Kidney (tissue), 14 donors: ENCODE data around the gene ECSCR. TPM values are rescaled to one million over a fixed set of nuclear protein-coding genes. Genes with fewer than 3 reads are reported as not detected.
"Not testable (repeated sequence)": the region's sequence is repeated elsewhere in the genome, so short reads cannot be mapped to it uniquely, and the experiment has no call there.

ENCODE experiments used
- DNase-seq, 5 donors: peaks; one replicate each; pipeline ENCODE4 v3.0.0-alpha.2; 2013 to 2020
- FAIRE-seq: peaks from 2 replicates; lab custom pipeline; 2012; peaks lifted over from hg19 to GRCh38; lab: Jason Lieb, UNC
- H3K27ac ChIP-seq, 2 donors: one replicate each; pipeline ENCODE4 v1.7.0; 2013; ENCODE audit warnings: low read depth in 2 of 2, low read length in 2 of 2, inconsistent platforms in 1 of 2
- H3K27me3 ChIP-seq: one replicate; pipeline ENCODE4 v1.7.1; 2013; ENCODE audit warnings: low read length, inconsistent platforms; ENCODE audit not compliant: control insufficient read depth, insufficient read depth
- H3K36me3 ChIP-seq, 3 donors: one replicate each; pipeline versions ENCODE4 v1.7.0 to v1.7.1; 2013; ENCODE audit warnings: low read length in 3 of 3, control low read depth in 1 of 3, inconsistent platforms in 1 of 3; ENCODE audit not compliant: insufficient read depth in 3 of 3, control insufficient read depth in 2 of 3
- H3K4me1 ChIP-seq, 3 donors: one replicate each; pipeline versions ENCODE4 v1.7.0 to v1.7.1; 2013; ENCODE audit warnings: low read length in 3 of 3, inconsistent platforms in 1 of 3, low read depth in 1 of 3; ENCODE audit not compliant: control insufficient read depth in 2 of 3, insufficient read depth in 2 of 3
- H3K4me3 ChIP-seq, 3 donors: one replicate each; pipeline versions ENCODE4 v1.7.0 to v1.8.1; 2013; ENCODE audit warnings: low read length in 3 of 3, control low read depth in 1 of 3, inconsistent platforms in 1 of 3
- H3K9ac ChIP-seq, 3 donors: one replicate each; pipeline versions ENCODE4 v1.7.0 to v1.7.1; 2013; ENCODE audit warnings: low read length in 3 of 3, control low read depth in 1 of 3, inconsistent platforms in 1 of 3
- H3K9me3 ChIP-seq, 3 donors: one replicate each; pipeline versions ENCODE4 v1.7.0 to v1.7.1; 2013; ENCODE audit warnings: low read length in 3 of 3, control low read depth in 1 of 3, inconsistent platforms in 1 of 3; ENCODE audit not compliant: control insufficient read depth in 2 of 3, insufficient read depth in 1 of 3
- intact Hi-C: fragments of 100-400 bp; cut with DNase I; formaldehyde crosslinking; loops from one replicate; pipeline ENCODE4 v1.11.1; 2022
- polyA plus RNA-seq: library from polyadenylated mRNA; stranded (reverse); fragments of 350-450 nt; fragmentation: Illumina TruSeq; extraction: RNeasy Lipid Tissue Mini Kit (QIAGEN cat#74804); gene quantifications from one replicate; pipeline ENCODE4 v1.2.3, GENCODE V29; 2014; ENCODE audit warnings: low read depth, low replicate concordance; ENCODE audit not compliant: insufficient read depth
- total RNA-seq: library from RNA; stranded (reverse); fragmentation: NEBNext Ultra II Directional; extraction: Animal tissue kit (Norgen Biotek cat#: 25700); gene quantifications from one replicate; pipeline ENCODE4 v1.2.1, GENCODE V29; 2021
- TF ChIP-seq, protein P1 (sequence below): IDR thresholded peaks from 3 replicates; pipeline ENCODE4 v1.5.1; 2012; ENCODE audit warnings: mild to moderate bottlenecking, moderate library complexity, borderline replicate concordance; ENCODE audit not compliant: insufficient read depth; ENCODE audit errors: extremely low read depth
- donor health status: control.
- donor health status: control.
- donor health status: control.
- donor health status: control.
- donor health status: control.
- donor health status: DM: yes; HTN: yes; CAD: no.
- donor health status: Normal renal cell carcinoma (clear cell type).

ECSCR gene
- total and polyA plus RNA-seq, 2 donors from 2014 or later = 31.9 to 34.9 TPM

DNA sequence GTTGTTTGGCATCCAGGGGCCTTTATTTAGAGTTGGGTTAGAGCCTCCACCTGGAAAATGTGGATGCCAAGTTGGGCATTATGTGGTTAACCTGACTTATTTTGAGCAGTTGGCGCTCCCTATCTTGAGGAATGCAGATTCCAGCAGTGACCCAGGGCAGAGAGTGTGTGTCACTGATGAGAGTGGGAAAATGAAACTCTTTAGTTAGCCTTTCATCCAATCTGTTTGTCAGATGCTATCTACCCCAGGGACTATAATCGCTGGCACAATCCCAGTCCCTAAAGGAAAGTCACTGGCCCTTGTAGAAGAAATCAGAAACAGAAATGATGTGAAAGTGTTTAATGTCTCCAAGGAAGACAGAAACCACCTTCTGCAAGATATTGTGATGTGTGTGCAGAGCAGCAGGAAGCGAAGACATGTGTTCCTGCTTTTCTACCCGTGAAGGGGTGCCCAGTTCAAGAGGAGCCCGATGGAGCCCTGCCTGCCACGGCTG, 30.2 kb upstream of the ECSCR start:
- peak overlapping the region in 1 of 3 donors; percentile 24 for H3K9ac ChIP-seq
- DNase-seq (no peak), FAIRE-seq (no peak)
- intact Hi-C loops = no loop called here
- TF ChIP-seq, protein P1, sequence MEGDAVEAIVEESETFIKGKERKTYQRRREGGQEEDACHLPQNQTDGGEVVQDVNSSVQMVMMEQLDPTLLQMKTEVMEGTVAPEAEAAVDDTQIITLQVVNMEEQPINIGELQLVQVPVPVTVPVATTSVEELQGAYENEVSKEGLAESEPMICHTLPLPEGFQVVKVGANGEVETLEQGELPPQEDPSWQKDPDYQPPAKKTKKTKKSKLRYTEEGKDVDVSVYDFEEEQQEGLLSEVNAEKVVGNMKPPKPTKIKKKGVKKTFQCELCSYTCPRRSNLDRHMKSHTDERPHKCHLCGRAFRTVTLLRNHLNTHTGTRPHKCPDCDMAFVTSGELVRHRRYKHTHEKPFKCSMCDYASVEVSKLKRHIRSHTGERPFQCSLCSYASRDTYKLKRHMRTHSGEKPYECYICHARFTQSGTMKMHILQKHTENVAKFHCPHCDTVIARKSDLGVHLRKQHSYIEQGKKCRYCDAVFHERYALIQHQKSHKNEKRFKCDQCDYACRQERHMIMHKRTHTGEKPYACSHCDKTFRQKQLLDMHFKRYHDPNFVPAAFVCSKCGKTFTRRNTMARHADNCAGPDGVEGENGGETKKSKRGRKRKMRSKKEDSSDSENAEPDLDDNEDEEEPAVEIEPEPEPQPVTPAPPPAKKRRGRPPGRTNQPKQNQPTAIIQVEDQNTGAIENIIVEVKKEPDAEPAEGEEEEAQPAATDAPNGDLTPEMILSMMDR = no peak
- no peaks in the 10 kb centered on the region for H3K27me3 ChIP-seq
- H3K9me3 ChIP-seq = no peaks in the 10 kb centered on the region
- H3K27ac ChIP-seq = peak overlapping the region in 1 of 2 donors; percentile 17
- no peak overlapping the region for H3K4me3 ChIP-seq
- peaks cover 0 to 4% (median 3%) of the 10 kb centered on the region in 3 donors for H3K4me1 ChIP-seq
- no peaks in the 10 kb centered on the region for H3K36me3 ChIP-seq

DNA sequence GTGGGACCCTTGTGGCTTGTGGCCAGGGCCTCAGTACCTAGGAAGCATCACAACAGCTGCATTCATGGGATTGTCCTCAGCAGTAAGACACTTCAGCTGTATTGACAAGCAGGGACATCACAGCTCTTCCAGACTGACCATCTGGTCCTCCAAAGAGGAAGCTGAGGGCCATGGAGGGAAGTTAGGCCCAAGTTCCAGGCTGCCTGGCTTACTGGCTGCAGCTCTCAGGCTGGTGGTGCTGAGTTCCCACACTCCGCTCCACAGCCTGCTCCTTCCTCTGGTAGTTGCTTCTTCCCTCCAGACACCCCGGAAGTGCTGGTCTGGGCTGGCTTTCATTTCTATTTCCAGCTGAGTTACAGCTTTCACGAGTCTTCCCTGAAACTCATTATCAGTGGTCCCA, 25.7 kb upstream of the ECSCR start:
- FAIRE-seq = no peak
- no peaks in the 10 kb centered on the region for H3K9me3 ChIP-seq
- H3K36me3 ChIP-seq = no peaks in the 10 kb centered on the region
- no peak for DNase-seq
- no peak overlapping the region for H3K4me3 ChIP-seq
- H3K4me1 ChIP-seq = peaks cover 0 to 3% (median 3%) of the 10 kb centered on the region in 3 donors
- no peak overlapping the region for H3K27ac ChIP-seq
- TF ChIP-seq, protein P1 = no peak
- no peaks in the 10 kb centered on the region for H3K27me3 ChIP-seq
- H3K9ac ChIP-seq = no peak overlapping the region
- intact Hi-C loops = no loop called here

DNA sequence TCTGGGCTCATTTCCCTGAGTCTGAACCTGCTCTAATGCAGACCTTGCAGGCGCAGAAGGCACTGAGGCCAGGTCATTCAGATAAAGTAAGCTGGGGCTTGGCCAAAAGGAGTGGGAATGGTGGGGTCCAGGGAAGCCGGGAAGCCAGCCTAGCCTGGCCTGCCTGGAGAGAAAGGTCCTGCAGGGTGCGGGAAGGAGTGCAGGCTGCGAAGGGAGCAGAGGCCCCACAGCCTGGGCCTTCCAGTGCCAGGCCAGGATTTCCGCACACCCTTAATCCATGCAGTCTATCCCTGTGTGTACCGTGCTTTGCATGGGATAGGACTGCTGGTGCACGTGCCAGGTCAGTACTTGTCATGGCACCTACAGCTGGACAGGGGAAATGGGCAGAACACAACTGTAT, 23.7 kb upstream of the ECSCR start:
- DNase-seq (no peak), FAIRE-seq (no peak)
- no peaks in the 10 kb centered on the region for H3K36me3 ChIP-seq
- TF ChIP-seq, protein P1 = no peak
- intact Hi-C loops = no loop called here
- H3K27ac ChIP-seq = no peak overlapping the region
- H3K27me3 ChIP-seq = no peaks in the 10 kb centered on the region
- H3K4me1 ChIP-seq = peaks cover 0 to 3% (median 0%) of the 10 kb centered on the region in 3 donors
- no peaks in the 10 kb centered on the region for H3K9me3 ChIP-seq
- H3K4me3 ChIP-seq = no peak overlapping the region
- H3K9ac ChIP-seq = no peak overlapping the region

DNA sequence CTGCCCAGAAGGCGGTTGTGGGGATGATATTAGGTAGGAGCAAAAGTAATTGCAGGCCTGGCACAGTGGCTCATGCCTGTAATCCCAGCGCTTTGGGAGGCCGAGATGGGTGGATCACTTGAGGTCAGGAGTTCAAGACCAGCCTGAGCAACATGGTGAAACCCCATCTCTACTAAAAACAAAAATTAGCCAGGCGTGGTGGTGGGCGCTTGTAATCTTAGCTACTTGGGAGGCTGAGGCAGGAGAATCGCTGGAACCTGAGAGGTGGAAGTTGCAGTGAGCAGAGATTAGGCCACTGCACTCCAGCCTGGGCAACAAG, 20.3 kb upstream of the ECSCR start:
- FAIRE-seq, H3K36me3 ChIP-seq, DNase-seq, H3K4me1 ChIP-seq, H3K9ac ChIP-seq, H3K9me3 ChIP-seq, intact Hi-C loops, H3K27me3 ChIP-seq: not testable (repeated sequence)
- Histone ChIP-seq H3K27ac (peak overlapping the region in 1 of 2 donors; percentile 57), H3K4me3 (peak overlapping the region in 2 of 3 donors; percentile 64 to 76)
